ENCODE measurements around the gene TM4SF18.

- TF ChIP-seq POLR2A (IDR thresholded peaks at IDR 0.05), result no peak
- TF ChIP-seq CTCF (IDR thresholded peaks at IDR 0.05), result no peak
These were observed 56.1 kb downstream of the TM4SF18 start for GRCh38 chr3:149277331-149277813.

Data from body of pancreas (tissue), 4 donors.